GM12874 (cell line): ENCODE measurements around the gene NDUFC1.

ENCODE experiments used
- TF ChIP-seq, protein P1 (sequence below): IDR thresholded peaks from 2 replicates; pipeline ENCODE4 v1.5.1; 2011; ENCODE audit warnings: low read depth, mild to moderate bottlenecking, control low read depth, low read length, moderate library complexity; ENCODE audit not compliant: insufficient read depth

The NDUFC1 gene

DNA sequence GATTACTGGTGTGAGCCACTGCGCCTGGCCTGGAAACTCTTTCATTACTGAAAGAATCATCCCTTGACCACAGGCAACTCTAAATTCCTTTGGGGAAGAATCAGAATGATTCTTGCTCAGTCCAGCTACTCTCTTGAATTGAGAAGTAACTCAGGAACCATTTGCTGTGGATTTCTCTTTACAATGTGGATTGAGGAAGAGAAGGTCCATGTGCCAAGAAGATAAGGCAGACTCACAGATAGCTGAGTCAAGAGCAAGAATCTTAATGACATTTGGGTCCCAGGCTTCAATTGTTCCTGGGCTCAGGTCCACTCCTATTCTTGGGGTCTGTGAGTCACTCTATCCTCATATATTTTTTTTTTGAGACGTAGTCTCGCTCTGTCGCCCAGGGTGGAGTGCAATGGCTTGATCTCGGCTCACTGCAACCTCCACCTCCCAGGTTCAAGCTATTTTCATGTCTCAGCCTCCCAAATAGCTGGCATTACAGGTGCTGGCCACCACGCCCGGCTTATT lies 16.0 kb downstream of the NDUFC1 start:
- TF ChIP-seq, protein P1, sequence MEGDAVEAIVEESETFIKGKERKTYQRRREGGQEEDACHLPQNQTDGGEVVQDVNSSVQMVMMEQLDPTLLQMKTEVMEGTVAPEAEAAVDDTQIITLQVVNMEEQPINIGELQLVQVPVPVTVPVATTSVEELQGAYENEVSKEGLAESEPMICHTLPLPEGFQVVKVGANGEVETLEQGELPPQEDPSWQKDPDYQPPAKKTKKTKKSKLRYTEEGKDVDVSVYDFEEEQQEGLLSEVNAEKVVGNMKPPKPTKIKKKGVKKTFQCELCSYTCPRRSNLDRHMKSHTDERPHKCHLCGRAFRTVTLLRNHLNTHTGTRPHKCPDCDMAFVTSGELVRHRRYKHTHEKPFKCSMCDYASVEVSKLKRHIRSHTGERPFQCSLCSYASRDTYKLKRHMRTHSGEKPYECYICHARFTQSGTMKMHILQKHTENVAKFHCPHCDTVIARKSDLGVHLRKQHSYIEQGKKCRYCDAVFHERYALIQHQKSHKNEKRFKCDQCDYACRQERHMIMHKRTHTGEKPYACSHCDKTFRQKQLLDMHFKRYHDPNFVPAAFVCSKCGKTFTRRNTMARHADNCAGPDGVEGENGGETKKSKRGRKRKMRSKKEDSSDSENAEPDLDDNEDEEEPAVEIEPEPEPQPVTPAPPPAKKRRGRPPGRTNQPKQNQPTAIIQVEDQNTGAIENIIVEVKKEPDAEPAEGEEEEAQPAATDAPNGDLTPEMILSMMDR: no peak

DNA sequence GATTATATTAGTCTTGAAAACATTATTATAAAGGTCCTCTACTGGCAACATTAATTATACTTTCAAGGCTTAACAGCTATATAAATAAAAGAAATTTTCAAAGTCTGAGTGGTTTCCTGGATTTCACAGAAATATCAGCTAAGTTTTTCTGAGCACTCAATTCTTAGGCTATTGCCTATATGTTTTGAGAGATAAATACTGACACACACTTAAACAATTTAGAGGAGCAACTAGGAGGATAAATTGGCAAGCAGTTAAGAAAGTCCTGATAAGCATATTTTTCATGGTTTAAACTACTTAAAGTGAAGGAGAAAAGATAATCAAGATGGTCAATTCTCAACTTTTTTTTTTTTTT lies 19.6 kb downstream of the NDUFC1 start:
- TF ChIP-seq, protein P1: no peak

GRCh38 chr4:139282065-139282720 lies 20.1 kb downstream of the NDUFC1 start:
- TF ChIP-seq, protein P1: no peak

DNA sequence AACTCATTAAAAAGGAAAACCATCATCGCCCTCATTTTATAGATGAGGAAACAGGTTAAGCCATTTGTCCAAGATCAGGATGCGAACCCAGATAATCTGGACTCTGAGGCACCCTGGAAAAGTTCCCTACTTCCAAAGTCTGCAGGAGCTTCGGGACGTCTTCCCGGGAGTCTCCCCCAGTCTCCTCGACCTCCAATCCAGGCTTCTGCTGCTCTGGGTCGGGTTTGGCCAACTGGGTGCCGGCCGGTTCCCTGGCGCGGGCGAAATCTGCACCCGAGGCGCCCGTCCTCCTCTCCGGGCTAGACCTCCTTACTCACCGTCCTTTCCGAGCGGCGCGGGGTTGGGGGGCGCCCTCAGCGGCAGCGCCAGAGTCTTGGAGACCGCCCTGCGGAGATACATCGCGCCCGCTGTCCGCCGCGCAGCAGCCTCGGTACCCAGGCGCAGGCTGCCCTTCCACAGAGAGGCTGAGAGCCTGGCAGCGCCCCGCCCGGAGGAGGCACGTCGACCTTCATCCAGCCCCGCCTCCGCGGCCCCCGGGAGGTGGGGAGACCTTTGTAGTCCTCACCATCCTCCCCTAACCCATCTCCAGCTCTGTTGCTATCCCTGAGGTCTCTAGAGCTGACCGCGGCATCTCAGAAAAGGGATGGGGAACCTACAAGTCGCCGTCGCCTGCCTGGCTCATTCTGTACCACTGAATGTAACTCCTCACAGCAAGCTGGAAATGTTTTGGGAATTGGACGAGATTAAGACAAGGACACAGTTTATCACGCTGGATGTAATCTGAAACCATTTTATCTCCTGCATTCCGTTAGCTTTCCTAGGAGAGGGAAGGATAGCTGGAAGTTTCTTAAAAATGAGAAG lies 22.3 kb downstream of the NDUFC1 start, which contains the start of gene MGARP:
Gene MGARP (minus strand): TSS at position 466 of the 861 bp plus-strand sequence. CDS start 67 bp downstream, at position 399.
- TF ChIP-seq, protein P1: no peak

DNA sequence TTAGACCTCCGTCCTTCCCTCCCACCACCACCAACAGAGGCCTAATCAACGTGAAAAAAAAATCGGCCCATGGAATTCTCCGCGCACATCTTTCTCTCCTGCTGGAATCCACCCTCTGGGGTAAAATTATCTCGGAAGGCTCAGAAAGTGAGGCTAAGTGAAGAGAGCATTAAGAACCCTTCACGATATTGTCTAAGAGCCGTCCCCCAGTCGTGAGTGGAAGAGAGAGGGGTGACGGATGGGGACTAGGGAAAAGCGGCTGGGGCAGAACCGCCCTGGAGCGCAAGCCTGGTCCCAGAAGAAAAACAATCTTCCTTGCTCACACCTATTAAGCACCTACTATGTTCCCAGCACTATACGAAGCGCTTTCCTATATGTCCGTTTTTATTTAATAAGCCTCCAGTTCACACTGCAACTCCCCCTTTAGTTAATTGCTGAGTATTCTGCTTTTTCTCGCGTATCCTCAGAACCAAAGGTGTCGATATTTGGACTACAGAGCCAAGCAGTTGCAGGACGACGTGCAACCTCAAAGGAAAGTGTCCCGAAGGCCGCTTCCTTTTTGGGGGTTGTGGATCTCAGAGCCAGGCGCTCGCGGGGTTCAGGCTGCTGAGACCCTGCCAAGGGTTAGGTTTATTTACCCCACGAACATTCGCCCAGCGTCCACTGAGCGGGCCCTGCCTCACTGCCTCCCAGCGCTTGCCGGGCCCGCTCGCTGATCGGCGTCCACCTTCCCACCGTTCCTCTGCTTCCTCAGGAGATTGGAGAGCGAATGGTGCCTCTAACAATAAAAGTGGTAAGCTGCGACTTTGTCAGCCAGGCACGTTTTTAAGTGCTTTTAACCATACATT lies 23.1 kb downstream of the NDUFC1 start:
- TF ChIP-seq, protein P1: no peak

DNA sequence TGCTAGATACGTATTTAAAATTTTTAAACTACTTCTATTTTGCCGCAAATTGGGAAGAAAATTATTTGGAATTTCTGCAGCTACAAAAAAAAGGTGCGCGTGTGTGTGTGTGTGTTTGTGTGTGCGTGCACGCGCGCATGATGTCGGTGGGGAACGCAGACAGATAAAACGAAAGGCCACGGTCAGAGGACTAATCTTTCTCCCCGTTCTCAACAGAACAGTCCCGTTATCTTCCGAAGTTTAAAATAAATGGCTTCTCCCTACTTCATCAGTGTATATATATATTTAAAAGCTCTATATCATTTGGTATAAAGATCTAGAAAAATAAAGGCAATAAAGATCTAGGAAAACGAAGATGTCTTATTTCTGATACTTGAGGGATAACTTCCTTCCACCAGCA lies 23.8 kb downstream of the NDUFC1 start:
- TF ChIP-seq, protein P1: no peak
